NT2/D1 (cell line): ENCODE results near the gene CADPS2.

Source experiments
- YY1 ChIP-seq: IDR thresholded peaks from 2 replicates; pipeline ENCODE4 v1.6.1; 2011; ENCODE audit not compliant: insufficient read length, insufficient read depth
- ZNF274 ChIP-seq: IDR thresholded peaks from 2 replicates; pipeline ENCODE4 v1.6.1; 2011; ENCODE audit warnings: mild to moderate bottlenecking, low read depth, low read length

- TF ChIP-seq ZNF274 (no peak), YY1 (no peak)
Measured at GRCh38 chr7:122468945-122469344, 417.3 kb downstream of the CADPS2 start.
